GM12878 (cell line): Measurements from ENCODE around the gene COL23A1. TPM values are rescaled to one million over a fixed set of nuclear protein-coding genes. Genes with fewer than 3 reads are reported as not detected.

Source experiments
- ATAC-seq: fragments of 200-7000 bp; cut with Tn5 transposase; 3 replicates; pipeline ENCODE4 v1.9.1; 2020; ENCODE audit warnings: mild to moderate bottlenecking, moderate library complexity
- BruUV-seq: library from RNA; stranded (reverse); fragments of 400-500 nt; replicated peaks from 2 replicates; lab custom pipeline; 2021; lab: Mats Ljungman, UMichigan
- CTCF ChIA-PET: fragments of 300-600 bp; sonication (Branson Sonifier 250); formaldehyde crosslinking; extraction: SDS; loops from one replicate; lab custom pipeline; 2021; ENCODE audit warnings: inconsistent platforms; lab: Yijun Ruan, JAX
- POLR2A ChIA-PET: fragments of 350-600 bp; formaldehyde crosslinking; extraction: SDS; loops from one replicate; lab custom pipeline; 2021; ENCODE audit warnings: inconsistent platforms; lab: Charles Lee
- RAD21 ChIA-PET: fragments of 300-600 bp; sonication (Branson Sonifier 250); formaldehyde crosslinking; loops from one replicate; lab custom pipeline; 2023; ENCODE audit warnings: antibody characterized with exemption; ENCODE audit not compliant: unreplicated experiment; lab: Charles Lee
- SMC1A ChIA-PET: fragments of 300-600 bp; sonication (Branson Sonifier 250); formaldehyde crosslinking; loops from one replicate; lab custom pipeline; 2023; ENCODE audit not compliant: unreplicated experiment, uncharacterized antibody; lab: Charles Lee
- DNase-seq: peaks from one replicate; pipeline ENCODE4 v3.0.0-alpha.2; 2011; ENCODE audit warnings: low read depth, low spot score
- FAIRE-seq: peaks from 3 replicates; lab custom pipeline; 2011; peaks lifted over from hg19 to GRCh38; lab: Jason Lieb, UNC
- H2AFZ ChIP-seq: 2 replicates; pipeline ENCODE4 v1.6.0; 2011; ENCODE audit warnings: low read depth, low read length, control low read depth; ENCODE audit not compliant: control insufficient read depth
- H3K27ac ChIP-seq: 2 replicates; pipeline ENCODE4 v1.5.1; 2011; ENCODE audit warnings: control low read depth; ENCODE audit not compliant: control insufficient read depth, insufficient read depth
- H3K27me3 ChIP-seq, 2 experiments: replicated peaks in 1 of 2; 2 replicates each; pipeline versions ENCODE4 v1.6.0 to v1.6.1; 2011; ENCODE audit warnings: low read length in 1 of 2; ENCODE audit not compliant: control insufficient read depth in 2 of 2, insufficient read depth in 2 of 2
- H3K36me3 ChIP-seq, 2 experiments: 2 replicates each; pipeline ENCODE4 v1.5.1; 2011; ENCODE audit warnings: low read length in 1 of 2; ENCODE audit not compliant: control insufficient read depth in 2 of 2, insufficient read depth in 2 of 2
- H3K4me1 ChIP-seq: 2 replicates; pipeline ENCODE4 v1.6.1; 2011; ENCODE audit warnings: mild to moderate bottlenecking, low read length, moderate library complexity, mixed read lengths; ENCODE audit not compliant: control insufficient read depth, insufficient read depth
- H3K4me2 ChIP-seq: 2 replicates; pipeline ENCODE4 v1.6.0; 2011; ENCODE audit warnings: control low read depth; ENCODE audit not compliant: control insufficient read depth, insufficient read depth
- H3K4me3 ChIP-seq: fragments of 200-600 bp; sonication (generic); 2 replicates; pipeline ENCODE4 v1.5.1; 2016
- H3K79me2 ChIP-seq: 2 replicates; pipeline ENCODE4 v1.6.0; 2011; ENCODE audit warnings: low read length; ENCODE audit not compliant: control insufficient read depth, insufficient read depth
- H3K9ac ChIP-seq: 2 replicates; pipeline ENCODE4 v1.8.0; 2011; ENCODE audit warnings: low read length, control low read depth, mixed read lengths; ENCODE audit not compliant: control insufficient read depth, insufficient read depth
- H3K9me3 ChIP-seq: replicated peaks from 3 replicates; pipeline ENCODE4 v1.5.1; 2011; ENCODE audit warnings: mild to moderate bottlenecking, low read length; ENCODE audit not compliant: control insufficient read depth, insufficient read depth
- H4K20me1 ChIP-seq: 2 replicates; pipeline ENCODE4 v1.6.0; 2011; ENCODE audit not compliant: control insufficient read depth, insufficient read depth
- ETV6 ChIP-seq, 2 experiments: fragments of 450-650 bp in 1 of 2; IDR thresholded peaks in 1 of 2; conservative IDR thresholded peaks in 1 of 2; 2 replicates each; pipeline ENCODE4 v1.6.1; 2014; ENCODE audit warnings: antibody characterized with exemption in 1 of 2, borderline replicate concordance in 1 of 2, low read depth in 1 of 2, mild to moderate bottlenecking in 1 of 2, moderate library complexity in 1 of 2
- KLF5 ChIP-seq: fragments of 450-650 bp; IDR thresholded peaks from 2 replicates; pipeline ENCODE4 v1.6.1; 2014; ENCODE audit warnings: mild to moderate bottlenecking; ENCODE audit not compliant: partially characterized antibody
- PML ChIP-seq: IDR thresholded peaks from 2 replicates; pipeline ENCODE4 v1.6.1; 2012; ENCODE audit warnings: low read length, inconsistent platforms
- RELA ChIP-seq: fragments of 450-650 bp; IDR thresholded peaks from 2 replicates; pipeline ENCODE4 v1.8.0; 2014; ENCODE audit warnings: borderline replicate concordance; ENCODE audit not compliant: partially characterized antibody
- SIX5 ChIP-seq: IDR thresholded peaks from 2 replicates; pipeline ENCODE4 v1.6.1; 2011; ENCODE audit warnings: mild to moderate bottlenecking, low read depth, low read length, moderate library complexity; ENCODE audit not compliant: severe bottlenecking
- SP1 ChIP-seq: IDR thresholded peaks from one replicate; pipeline ENCODE4 v1.6.1; 2011; ENCODE audit warnings: low read depth, low read length
- SUZ12 ChIP-seq: fragments of 200-600 bp; sonication (generic); IDR thresholded peaks from one replicate; pipeline ENCODE4 v1.6.1; 2018; ENCODE audit warnings: antibody characterized with exemption, mild to moderate bottlenecking; ENCODE audit not compliant: unreplicated experiment
- TBL1XR1 ChIP-seq: IDR thresholded peaks from 2 replicates; pipeline ENCODE4 v1.6.1; 2012; ENCODE audit warnings: low read depth, low read length, improper control_type of control experiment
- ZNF207 ChIP-seq: fragments of 450-650 bp; IDR thresholded peaks from 2 replicates; pipeline ENCODE4 v1.6.1; 2014; ENCODE audit warnings: antibody characterized with exemption, mild to moderate bottlenecking, borderline replicate concordance
- WGBS: methylation state at CpG from one replicate; pipeline ENCODE4 v1.1.6; 2016; ENCODE audit warnings: low lambda C conversion rate; ENCODE audit not compliant: insufficient replicate concordance, insufficient coverage; ENCODE audit errors: missing lambda C conversion rate; 5-methylcytosine and 5-hydroxymethylcytosine counted together
- in situ Hi-C: fragments of 300-500 bp; cut with MboI; formaldehyde crosslinking; loops from 9 replicates; pipeline ENCODE4 v1.14.3; 2018; ENCODE audit warnings: mixed read lengths
- intact Hi-C: fragments of 100-400 bp; cut with micrococcal nuclease; formaldehyde crosslinking; loops from one replicate; pipeline ENCODE4 v1.14.2; 2022; ENCODE audit not compliant: unreplicated experiment
- polyA plus RNA-seq, 11 experiments: library from polyadenylated mRNA; depleted of rRNA in 4 of 11; unstranded in 6 of 11; stranded (reverse) in 5 of 11; fragments of >200 nt; fragmentation: Nextera tagmentation in 4 of 11; fragmentation: Illumina TruSeq in 1 of 11; extraction: Ambion mirVana in 4 of 11; extraction: Trizol in 1 of 11; gene quantifications; 1 replicate in 1 of 11; 2 replicates in 10 of 11; pipeline versions ENCODE4 v1.2.1 to v1.2.3, GENCODE V29; 2011 to 2016; ENCODE audit warnings: inconsistent platforms in 2 of 11, missing spikeins in 2 of 11, low read depth in 1 of 11
- total RNA-seq, 4 experiments: library from RNA; depleted of rRNA in 3 of 4; stranded (reverse); fragments of >200 nt in 3 of 4; fragmentation: Illumina TruSeq in 1 of 4; extraction: Trizol in 1 of 4; gene quantifications; 2 replicates each; pipeline versions ENCODE4 v1.2.1 to v1.2.3, GENCODE V29; 2013 to 2021
- TF ChIP-seq, protein P1 (sequence below): IDR thresholded peaks from 2 replicates; pipeline ENCODE4 v1.6.1; 2011; ENCODE audit warnings: low read depth, mild to moderate bottlenecking, low read length, moderate library complexity, borderline replicate concordance; ENCODE audit errors: extremely low read depth

The COL23A1 gene
- total and polyA plus RNA-seq, 10 of the 15 experiments (the other 5 are each of a cell fraction or from before 2014, with no cell fraction given), result 0.03 to 0.83 (median 0.09) TPM; not detected in 5

DNA sequence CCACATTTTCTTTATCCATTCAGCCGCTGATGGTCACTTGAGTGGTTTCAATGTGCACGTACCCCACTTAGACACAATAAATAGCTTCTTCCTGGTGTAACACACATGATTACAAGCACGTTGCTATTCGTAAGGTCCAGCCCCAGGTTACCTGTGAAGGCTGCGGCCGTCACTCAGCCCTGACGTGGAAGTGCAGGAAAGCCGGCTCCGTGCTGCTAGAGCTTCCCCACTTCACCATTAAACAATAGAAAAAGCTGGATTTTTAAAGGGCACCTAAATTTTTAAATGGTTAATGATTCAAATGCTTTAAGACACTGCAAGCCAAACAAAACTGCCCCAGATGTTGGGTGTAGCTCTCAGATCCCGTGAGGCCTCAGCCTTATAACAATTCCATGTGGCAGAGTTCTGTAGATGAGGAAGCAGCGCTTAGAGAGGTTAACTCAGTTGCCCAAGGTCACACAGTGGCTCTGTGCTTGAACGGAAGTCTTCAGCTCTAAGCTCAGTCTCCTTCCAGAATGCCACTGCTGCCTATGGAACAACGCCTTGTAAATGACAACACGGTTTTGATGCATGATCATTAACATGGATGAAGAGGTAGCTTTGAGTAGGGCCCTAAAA is 125.7 kb downstream of the COL23A1 start (continued):
- TF ChIP-seq TBL1XR1, result no peak
- TF ChIP-seq, all 136 proteins: peak for 0

DNA sequence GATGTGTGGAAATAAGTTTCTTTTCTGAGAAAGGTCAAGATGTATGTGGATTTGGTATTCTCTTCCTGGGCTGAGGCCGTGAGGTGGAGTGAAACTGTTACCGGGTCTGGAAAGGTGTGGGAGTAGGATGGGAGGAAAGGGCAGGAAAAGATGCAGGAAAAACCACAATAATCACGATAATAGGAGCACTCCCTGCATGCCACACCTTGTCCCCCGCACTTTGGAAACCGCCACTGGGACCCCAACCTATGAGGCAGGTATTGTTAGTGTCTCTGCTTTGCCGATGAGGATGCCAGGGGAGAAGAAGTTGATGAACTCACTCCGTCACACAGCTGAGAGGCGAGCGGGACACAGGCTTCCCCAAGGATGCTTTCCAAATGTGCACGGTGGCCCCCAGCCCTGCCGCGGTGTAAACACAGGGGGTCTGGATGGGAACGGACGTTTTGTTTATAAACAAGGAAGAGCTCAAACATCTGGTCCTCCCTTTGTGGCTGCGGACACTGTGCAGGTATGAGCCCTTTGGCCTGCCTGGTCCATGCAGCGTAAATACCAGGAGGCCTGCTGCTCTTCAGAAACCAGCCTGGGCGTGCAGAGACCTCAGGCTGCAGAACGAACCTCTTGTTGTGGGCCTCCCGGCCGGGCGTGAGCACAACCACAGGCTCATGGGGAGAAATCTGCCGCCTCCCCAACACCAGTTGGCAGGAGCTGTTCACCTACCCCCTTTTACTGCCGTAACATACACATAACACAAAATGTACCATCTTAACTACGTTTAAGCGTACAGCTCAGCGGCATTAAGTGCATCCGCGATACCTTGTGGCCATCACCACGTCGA is 126.7 kb downstream of the COL23A1 start:
- Histone ChIP-seq H3K9ac (no peak overlapping the region), H3K4me1 (no peaks in the 10 kb centered on the region), H3K4me3 (no peak overlapping the region), H3K79me2 (no peaks in the 10 kb centered on the region), H4K20me1 (no peaks in the 10 kb centered on the region), H3K9me3 (no peaks in the 10 kb centered on the region), H3K36me3 (no peaks in the 10 kb centered on the region), H3K4me2 (no peak overlapping the region), H2AFZ (no peak overlapping the region), H3K27ac (no peak overlapping the region), H3K27me3 (no peaks in the 10 kb centered on the region)
- WGBS, result 56% methylated on average over 29 of the region's 30 CpGs
- RAD21 ChIA-PET, result no interaction called here
- DNase-seq (no peak), FAIRE-seq (no peak), ATAC-seq (no peak)
- in situ Hi-C loops (no loop called here), intact Hi-C loops (no loop called here)
- BruUV-seq, result no TSS peak
- POLR2A ChIA-PET, result no interaction called here
- SMC1A ChIA-PET, result no interaction called here
- CTCF ChIA-PET, result interaction anchor here (0.6 kb wide), 1 partner anchor 1910 kb away, joined by 5 read pairs; no protein-coding TSS in a partner anchor
- TF ChIP-seq SIX5 (no peak), KLF5 (no peak), SP1 (no peak), ETV6 (conservative IDR thresholded peaks at IDR 0.05 in 1 of 2, IDR thresholded peaks at IDR 0.05 in 1 of 2; ENCODE audit: borderline replicate concordance in 1 of 2, low read depth in 1 of 2) (no peak), ZNF207 (no peak), SUZ12 (no peak), RELA (no peak), PML (no peak)
- TF ChIP-seq, protein P1, sequence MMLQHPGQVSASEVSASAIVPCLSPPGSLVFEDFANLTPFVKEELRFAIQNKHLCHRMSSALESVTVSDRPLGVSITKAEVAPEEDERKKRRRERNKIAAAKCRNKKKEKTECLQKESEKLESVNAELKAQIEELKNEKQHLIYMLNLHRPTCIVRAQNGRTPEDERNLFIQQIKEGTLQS, result no peak
